Measurements from ENCODE around the gene FAM184B.
A peak's percentile ranks its signal among the peaks of the same experiment; 100 is the strongest.

The FAM184B gene

DNA sequence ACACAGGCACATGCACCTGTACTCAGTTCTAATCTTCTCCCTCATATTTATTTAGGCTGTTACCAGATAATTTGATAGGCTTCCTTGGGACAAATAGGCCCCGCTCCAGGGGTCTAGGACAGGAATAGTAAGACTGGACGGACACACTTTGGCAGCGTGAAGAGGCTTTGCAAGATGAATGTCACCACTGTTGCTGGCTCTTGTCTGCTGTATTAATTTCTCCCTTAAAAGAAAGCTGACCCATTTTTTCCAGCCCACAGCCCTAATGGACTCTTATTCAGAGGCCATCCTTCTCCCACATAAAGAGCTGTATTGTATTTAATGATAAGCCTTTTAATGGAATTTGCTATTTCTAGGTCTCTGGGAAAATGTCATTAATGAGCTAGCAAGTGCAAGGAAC lies 18.0 kb downstream of the FAM184B start:
- Histone ChIP-seq H3F3A (ENCODE audit: low read depth) (no peaks in the 10 kb centered on the region), H3K4me3 (ENCODE audit: low read length, poor library complexity, severe bottlenecking) (no peak overlapping the region), H3K36me3 (ENCODE audit: insufficient read depth, low read length) (no peaks in the 10 kb centered on the region), H4K20me1 (ENCODE audit: insufficient read depth, low read length, poor library complexity, severe bottlenecking) (no peaks in the 10 kb centered on the region), H3K27me3 (ENCODE audit: insufficient read depth, low read length, poor library complexity, severe bottlenecking) (no peaks in the 10 kb centered on the region), H3K9ac (ENCODE audit: low read depth, low read length, poor library complexity, severe bottlenecking) (no peak overlapping the region), H3K79me2 (ENCODE audit: insufficient read depth, low read length) (no peaks in the 10 kb centered on the region), H3K9me3 (ENCODE audit: insufficient read depth, low read depth, low read length) (no peaks in the 10 kb centered on the region), H3K4me1 (ENCODE audit: insufficient read depth, low read length, poor library complexity, severe bottlenecking) (peaks cover 5% of the 10 kb centered on the region), H2AFZ (ENCODE audit: low read length) (no peak overlapping the region), H3K9me2 (replicated peaks; ENCODE audit: low read depth, low read length) (no peaks in the 10 kb centered on the region), H3K4me2 (ENCODE audit: low read depth, low read length, poor library complexity, severe bottlenecking) (no peak overlapping the region)
- TF ChIP-seq EZH2phosphoT487 (IDR thresholded peaks at IDR 0.05; ENCODE audit: borderline replicate concordance), result no peak
- TF ChIP-seq, protein P1, sequence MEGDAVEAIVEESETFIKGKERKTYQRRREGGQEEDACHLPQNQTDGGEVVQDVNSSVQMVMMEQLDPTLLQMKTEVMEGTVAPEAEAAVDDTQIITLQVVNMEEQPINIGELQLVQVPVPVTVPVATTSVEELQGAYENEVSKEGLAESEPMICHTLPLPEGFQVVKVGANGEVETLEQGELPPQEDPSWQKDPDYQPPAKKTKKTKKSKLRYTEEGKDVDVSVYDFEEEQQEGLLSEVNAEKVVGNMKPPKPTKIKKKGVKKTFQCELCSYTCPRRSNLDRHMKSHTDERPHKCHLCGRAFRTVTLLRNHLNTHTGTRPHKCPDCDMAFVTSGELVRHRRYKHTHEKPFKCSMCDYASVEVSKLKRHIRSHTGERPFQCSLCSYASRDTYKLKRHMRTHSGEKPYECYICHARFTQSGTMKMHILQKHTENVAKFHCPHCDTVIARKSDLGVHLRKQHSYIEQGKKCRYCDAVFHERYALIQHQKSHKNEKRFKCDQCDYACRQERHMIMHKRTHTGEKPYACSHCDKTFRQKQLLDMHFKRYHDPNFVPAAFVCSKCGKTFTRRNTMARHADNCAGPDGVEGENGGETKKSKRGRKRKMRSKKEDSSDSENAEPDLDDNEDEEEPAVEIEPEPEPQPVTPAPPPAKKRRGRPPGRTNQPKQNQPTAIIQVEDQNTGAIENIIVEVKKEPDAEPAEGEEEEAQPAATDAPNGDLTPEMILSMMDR (conservative IDR thresholded peaks at IDR 0.05; ENCODE audit: low read length), result no peak

DNA sequence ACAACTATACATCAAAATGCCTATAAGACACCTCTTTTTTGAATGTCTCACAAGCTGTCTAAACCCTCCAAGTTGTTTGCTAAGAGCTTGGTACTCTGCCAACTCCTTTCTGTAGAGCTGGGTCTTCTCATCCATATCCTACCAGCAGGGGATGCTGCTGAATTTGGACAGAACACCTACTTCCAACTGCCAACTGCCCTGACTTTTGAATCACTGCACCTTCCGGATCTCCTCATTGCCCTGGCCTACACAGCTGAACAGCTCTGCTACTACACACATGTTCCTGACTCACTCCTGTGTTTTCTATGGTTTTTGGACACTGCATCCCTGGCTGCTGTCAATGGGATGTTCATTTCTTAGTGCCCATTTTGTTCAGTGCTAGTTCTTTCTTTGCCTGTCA lies 18.7 kb downstream of the FAM184B start:
- no peaks in the 10 kb centered on the region for H4K20me1 ChIP-seq (ENCODE audit: insufficient read depth, low read length, poor library complexity, severe bottlenecking)
- TF ChIP-seq, protein P1 (conservative IDR thresholded peaks at IDR 0.05; ENCODE audit: low read length), result peak; percentile 59
- TF ChIP-seq EZH2phosphoT487 (IDR thresholded peaks at IDR 0.05; ENCODE audit: borderline replicate concordance), result no peak
- peaks cover 5% of the 10 kb centered on the region for H3K4me1 ChIP-seq (ENCODE audit: insufficient read depth, low read length, poor library complexity, severe bottlenecking)
- no peaks in the 10 kb centered on the region for H3K9me2 ChIP-seq (replicated peaks; ENCODE audit: low read depth, low read length)
- H3K4me3 ChIP-seq (ENCODE audit: low read length, poor library complexity, severe bottlenecking), result no peak overlapping the region
- no peaks in the 10 kb centered on the region for H3K79me2 ChIP-seq (ENCODE audit: insufficient read depth, low read length)
- no peak overlapping the region for H3K9ac ChIP-seq (ENCODE audit: low read depth, low read length, poor library complexity, severe bottlenecking)
- no peaks in the 10 kb centered on the region for H3K9me3 ChIP-seq (ENCODE audit: insufficient read depth, low read depth, low read length)
- no peak overlapping the region for H3K4me2 ChIP-seq (ENCODE audit: low read depth, low read length, poor library complexity, severe bottlenecking)
- H3K36me3 ChIP-seq (ENCODE audit: insufficient read depth, low read length), result no peaks in the 10 kb centered on the region
- H3K27me3 ChIP-seq (ENCODE audit: insufficient read depth, low read length, poor library complexity, severe bottlenecking), result no peaks in the 10 kb centered on the region
- no peaks in the 10 kb centered on the region for H3F3A ChIP-seq (ENCODE audit: low read depth)
- no peak overlapping the region for H2AFZ ChIP-seq (ENCODE audit: low read length)

DNA sequence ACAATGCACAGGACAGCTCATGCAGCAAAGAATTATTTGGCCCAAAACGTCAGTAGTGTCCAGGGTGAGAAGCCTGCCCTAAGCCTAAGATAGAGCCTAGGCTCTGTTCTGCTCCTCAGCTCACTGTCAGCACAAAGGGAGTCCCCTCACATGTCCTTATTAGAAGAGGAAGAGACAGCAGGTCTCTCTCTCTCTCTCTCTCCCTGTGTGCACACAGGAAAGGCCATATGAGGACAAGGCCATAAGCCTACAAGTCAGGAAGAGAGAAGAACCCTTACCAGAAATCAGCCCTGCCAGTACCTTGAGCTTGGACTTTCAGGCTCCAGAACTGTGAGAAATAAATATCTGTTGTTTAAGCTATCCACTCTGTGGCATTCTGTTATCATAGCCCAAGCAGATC lies 20.4 kb downstream of the FAM184B start:
- Histone ChIP-seq H3K27me3 (ENCODE audit: insufficient read depth, low read length, poor library complexity, severe bottlenecking) (no peaks in the 10 kb centered on the region), H3K9me2 (replicated peaks; ENCODE audit: low read depth, low read length) (no peaks in the 10 kb centered on the region), H3K4me1 (ENCODE audit: insufficient read depth, low read length, poor library complexity, severe bottlenecking) (peaks cover 5% of the 10 kb centered on the region), H3K9me3 (ENCODE audit: insufficient read depth, low read depth, low read length) (no peaks in the 10 kb centered on the region), H4K20me1 (ENCODE audit: insufficient read depth, low read length, poor library complexity, severe bottlenecking) (no peaks in the 10 kb centered on the region), H3K79me2 (ENCODE audit: insufficient read depth, low read length) (no peaks in the 10 kb centered on the region), H3K4me2 (ENCODE audit: low read depth, low read length, poor library complexity, severe bottlenecking) (no peak overlapping the region), H3K4me3 (ENCODE audit: low read length, poor library complexity, severe bottlenecking) (no peak overlapping the region), H3F3A (ENCODE audit: low read depth) (no peaks in the 10 kb centered on the region), H3K9ac (ENCODE audit: low read depth, low read length, poor library complexity, severe bottlenecking) (no peak overlapping the region), H2AFZ (ENCODE audit: low read length) (peak overlapping the region; percentile 62), H3K36me3 (ENCODE audit: insufficient read depth, low read length) (no peaks in the 10 kb centered on the region)
- TF ChIP-seq EZH2phosphoT487 (IDR thresholded peaks at IDR 0.05; ENCODE audit: borderline replicate concordance), result no peak
- TF ChIP-seq, protein P1 (conservative IDR thresholded peaks at IDR 0.05; ENCODE audit: low read length), result no peak
